PFSK-1 (cell line): Measurements from ENCODE around the gene SLCO2A1.

Experiments
- POLR2AphosphoS5 ChIP-seq: IDR thresholded peaks from 2 replicates; pipeline ENCODE4 v1.6.1; 2012; ENCODE audit warnings: low read depth, mild to moderate bottlenecking, control low read depth, low read length, moderate library complexity
- TAF1 ChIP-seq: IDR thresholded peaks from 2 replicates; pipeline ENCODE4 v1.6.1; 2012; ENCODE audit warnings: low read length, control low read depth, borderline replicate concordance; ENCODE audit not compliant: insufficient read depth

DNA sequence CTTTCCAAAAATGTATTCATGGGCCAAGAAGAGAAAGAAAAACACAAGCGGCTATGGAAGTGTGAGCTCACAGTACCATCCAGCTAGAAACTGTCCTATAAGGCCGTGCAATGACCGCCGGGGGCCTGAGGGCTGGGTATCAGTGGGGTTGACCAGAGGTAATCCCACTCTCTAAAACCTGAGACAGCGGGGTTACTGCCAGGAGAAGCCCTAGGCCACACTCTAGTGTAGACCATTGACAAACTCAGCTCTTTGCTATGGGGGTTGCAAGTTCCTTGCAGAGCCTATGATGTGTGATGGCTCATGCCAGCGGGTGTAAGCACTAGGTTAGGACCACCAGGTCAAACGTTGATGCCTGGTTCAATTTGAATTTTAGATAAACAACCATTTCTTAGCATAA lies 25.9 kb upstream of the SLCO2A1 start:
- TF ChIP-seq POLR2AphosphoS5 (no peak), TAF1 (no peak)
